Omental fat pad (tissue), 4 donors: ENCODE data around the gene MMEL1. TPM values are rescaled to one million over a fixed set of nuclear protein-coding genes. Genes with fewer than 3 reads are reported as not detected.

Experiments used
- ATAC-seq: fragments of 150-250 bp; one replicate; pipeline ENCODE4 v1.9.1; 2016; ENCODE audit warnings: mild to moderate bottlenecking, moderate library complexity; ENCODE audit not compliant: low FRiP score
- DNase-seq: peaks from one replicate; pipeline ENCODE4 v3.0.0-alpha.2; 2019; ENCODE audit warnings: low spot score
- total RNA-seq, 4 donors: library from RNA; depleted of rRNA; stranded (reverse); fragments of >200 nt; gene quantifications; one replicate each; pipeline ENCODE4 v1.1.0, GENCODE V29; 2016
- TF ChIP-seq, protein P1 (sequence below), 3 donors: fragments of 450-650 bp; IDR thresholded peaks; one replicate each; pipeline ENCODE4 v1.5.1; 2016 to 2017; ENCODE audit warnings: antibody characterized with exemption in 3 of 3, mild to moderate bottlenecking in 3 of 3, moderate library complexity in 2 of 3

The MMEL1 gene
- total RNA-seq, 4 donors from 2014 or later, result 1.6 to 2.4 (median 1.6) TPM; not detected in 1

DNA sequence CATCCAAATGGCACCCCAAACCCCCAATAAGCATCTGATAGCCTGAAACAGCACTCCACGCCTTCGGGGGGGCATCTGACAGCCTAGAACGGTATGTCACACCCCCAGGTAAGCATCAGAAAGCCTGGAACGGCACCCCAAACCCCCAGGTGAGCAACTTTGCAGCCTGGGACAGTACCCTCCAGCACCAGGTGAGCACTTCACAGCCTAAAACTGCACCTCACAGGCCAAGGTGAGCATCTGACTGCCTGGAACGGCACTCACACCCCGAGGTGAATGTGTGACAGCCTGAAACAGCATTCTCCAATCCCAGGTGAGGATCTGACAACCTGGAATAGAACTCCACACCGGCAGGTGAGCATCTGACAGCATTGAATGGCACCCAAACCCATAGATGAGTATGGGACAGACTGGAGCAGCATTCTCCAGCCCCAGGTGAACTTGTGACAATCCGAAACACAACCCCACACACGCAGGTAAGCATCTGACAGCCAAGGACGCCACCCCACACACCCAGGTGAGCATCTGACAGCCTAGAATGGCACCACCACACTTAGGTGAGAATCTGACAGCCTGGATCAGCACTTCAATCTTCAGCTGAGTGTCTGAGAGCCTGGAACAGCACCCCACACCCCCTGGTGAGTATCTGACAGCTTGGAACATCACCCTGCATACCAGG is 18.3 kb upstream of the MMEL1 start:
- TF ChIP-seq, protein P1, sequence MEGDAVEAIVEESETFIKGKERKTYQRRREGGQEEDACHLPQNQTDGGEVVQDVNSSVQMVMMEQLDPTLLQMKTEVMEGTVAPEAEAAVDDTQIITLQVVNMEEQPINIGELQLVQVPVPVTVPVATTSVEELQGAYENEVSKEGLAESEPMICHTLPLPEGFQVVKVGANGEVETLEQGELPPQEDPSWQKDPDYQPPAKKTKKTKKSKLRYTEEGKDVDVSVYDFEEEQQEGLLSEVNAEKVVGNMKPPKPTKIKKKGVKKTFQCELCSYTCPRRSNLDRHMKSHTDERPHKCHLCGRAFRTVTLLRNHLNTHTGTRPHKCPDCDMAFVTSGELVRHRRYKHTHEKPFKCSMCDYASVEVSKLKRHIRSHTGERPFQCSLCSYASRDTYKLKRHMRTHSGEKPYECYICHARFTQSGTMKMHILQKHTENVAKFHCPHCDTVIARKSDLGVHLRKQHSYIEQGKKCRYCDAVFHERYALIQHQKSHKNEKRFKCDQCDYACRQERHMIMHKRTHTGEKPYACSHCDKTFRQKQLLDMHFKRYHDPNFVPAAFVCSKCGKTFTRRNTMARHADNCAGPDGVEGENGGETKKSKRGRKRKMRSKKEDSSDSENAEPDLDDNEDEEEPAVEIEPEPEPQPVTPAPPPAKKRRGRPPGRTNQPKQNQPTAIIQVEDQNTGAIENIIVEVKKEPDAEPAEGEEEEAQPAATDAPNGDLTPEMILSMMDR (IDR thresholded peaks at IDR 0.05), result no peak
- no peak for DNase-seq
- no peak for ATAC-seq

DNA sequence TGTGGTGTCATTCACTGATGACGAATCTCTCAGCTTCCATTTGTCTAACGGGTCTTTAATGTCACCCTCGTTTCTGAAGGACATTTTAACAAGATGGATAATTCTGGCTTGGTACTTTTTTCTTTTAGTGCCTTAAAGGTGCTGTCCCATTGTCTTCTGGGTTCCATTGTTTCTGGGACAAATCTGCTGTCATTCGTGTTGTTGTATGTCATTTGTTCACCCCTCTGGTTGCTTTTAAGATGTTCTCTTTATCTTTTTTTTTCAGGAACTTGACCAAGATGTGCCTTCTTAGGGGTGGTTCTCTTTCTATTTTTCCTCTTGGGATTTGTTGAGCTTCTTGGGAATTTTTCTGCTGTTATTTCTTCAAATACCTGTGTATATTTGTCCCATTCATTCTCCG is 14.0 kb upstream of the MMEL1 start:
- TF ChIP-seq, protein P1 (IDR thresholded peaks at IDR 0.05), result no peak
- ATAC-seq, result no peak
- no peak for DNase-seq

DNA sequence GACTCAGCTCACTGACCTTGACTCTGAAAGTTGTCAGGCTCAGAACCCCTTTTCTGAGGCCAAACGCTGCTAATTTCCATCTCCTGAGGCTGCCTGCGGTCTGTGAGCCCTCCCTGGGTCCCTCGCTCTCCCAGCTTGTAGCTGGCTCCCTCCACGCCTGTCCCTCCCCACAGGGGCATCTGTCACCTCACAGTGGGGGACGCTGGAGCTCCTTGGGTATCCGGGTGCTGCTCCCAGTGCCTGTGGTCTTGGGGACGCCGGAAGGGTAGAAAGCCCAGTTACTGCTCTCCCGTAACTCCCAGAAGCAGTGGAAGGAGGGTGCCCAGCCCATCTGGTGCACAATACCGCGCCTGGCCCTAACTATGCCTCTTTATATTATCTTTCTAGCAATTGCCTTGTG is 13.0 kb upstream of the MMEL1 start:
- DNase-seq, result no peak
- TF ChIP-seq, protein P1 (IDR thresholded peaks at IDR 0.05), result no peak
- no peak for ATAC-seq

DNA sequence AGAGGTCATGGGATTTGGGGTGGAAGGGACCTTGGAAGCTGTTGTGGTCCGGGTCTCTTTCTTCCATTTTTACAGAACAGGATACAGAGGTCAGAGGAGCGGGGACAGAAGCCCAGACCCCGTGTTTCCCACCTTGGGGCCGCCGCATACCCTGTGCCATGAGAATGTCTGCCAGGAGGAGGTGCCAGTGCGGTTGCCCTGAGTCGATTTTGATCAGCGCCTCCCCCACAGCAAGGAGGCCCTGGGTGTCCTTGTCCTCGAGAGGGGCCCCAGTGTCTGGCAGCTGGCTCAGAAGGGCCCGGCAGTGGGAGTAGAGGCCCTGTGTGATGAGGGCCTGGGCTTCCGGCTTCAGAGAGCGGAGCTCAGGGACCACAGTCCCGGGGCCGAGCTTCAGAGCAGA is 12.3 kb upstream of the MMEL1 start:
- TF ChIP-seq, protein P1 (IDR thresholded peaks at IDR 0.05), result no peak
- ATAC-seq (no peak), DNase-seq (no peak)

DNA sequence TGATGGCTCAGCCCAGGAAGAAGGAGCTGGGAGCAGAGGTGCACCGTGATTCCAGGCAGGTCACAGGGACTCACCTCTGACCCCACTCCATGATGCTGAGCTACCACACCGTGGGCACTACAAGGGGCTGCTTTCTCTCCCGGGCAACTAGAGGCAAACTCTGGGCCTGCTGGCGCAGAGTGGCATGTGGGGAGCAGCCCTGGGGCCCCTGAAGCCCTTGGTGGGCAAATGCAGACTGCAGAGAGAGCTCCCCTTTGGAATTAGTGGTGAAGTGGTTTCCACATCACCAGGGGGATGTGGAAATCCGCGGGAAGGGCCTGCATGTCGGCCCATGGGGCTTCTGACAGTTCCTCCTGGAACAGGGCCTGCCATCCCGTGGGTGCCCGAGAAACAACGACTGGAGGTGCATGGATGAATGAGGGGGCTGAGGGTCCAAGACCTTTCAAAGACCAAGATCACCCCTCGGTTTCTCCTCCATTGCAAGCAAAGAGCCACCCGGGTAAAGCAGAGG is 11.8 kb upstream of the MMEL1 start:
- DNase-seq (no peak), ATAC-seq (no peak)
- TF ChIP-seq, protein P1 (IDR thresholded peaks at IDR 0.05), result no peak

DNA sequence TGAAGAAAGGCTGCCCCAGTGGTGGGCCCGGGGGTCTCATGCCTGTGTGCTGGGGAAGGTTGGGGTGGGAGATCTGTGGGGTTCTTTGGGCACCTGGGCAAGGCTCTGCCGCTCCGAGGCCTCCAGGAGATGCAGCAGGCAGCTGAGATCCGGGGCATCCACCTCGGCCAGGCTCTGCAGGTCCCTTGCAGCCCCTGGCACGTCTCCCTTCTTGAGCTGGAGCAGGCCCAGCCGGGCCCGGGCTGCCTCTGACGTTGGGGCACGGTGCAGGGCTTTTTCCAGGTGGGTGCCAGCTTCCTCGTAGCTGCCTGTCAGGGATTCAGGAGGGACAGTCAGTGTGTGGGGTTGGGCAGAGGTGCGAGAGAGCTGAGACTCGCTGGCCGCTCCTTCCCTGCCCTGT is 11.4 kb upstream of the MMEL1 start:
- TF ChIP-seq, protein P1 (IDR thresholded peaks at IDR 0.05), result no peak
- DNase-seq, result no peak
- ATAC-seq, result no peak

DNA sequence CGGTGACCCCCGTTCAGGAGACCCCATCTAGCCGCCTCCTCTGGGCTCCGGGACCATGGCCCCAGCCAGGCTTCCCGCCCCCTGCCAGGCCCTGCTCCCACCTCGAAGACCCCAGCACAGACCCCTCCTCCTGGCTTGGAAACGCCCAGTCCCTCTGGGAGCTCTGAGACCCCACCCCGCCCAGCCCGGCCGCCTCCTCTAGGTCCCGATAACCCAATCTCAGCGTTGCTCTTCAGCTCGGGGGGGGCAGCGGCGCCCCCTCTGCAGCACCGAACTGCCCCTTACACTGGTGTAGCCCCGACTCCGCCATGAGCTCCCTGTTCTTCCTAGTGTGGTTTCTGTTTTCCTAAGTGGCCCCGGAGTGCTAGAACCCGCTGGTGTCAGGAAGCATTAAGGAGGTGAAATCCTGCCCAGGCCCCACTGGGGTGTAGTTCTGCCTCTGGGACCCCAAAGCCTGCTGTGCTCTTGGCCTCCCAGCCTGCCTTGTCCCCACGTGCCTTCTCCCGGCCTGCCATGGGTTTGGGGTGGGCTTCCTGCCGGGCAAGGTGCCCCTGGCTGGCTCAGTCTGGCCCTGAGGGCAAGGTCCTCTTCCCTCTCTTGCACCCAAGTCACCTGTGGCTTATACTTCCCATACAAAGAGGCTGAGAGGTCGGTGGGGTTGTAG is 10.7 kb upstream of the MMEL1 start:
- DNase-seq, result no peak

More for the DNA sequence above, 10.7 kb upstream of the MMEL1 start:
- ATAC-seq, result no peak
- TF ChIP-seq, protein P1 (IDR thresholded peaks at IDR 0.05), result no peak
